K562 (cell line): ENCODE results near the gene NLRP10. TPM values are rescaled to one million over a fixed set of nuclear protein-coding genes. Genes with fewer than 3 reads are reported as not detected.

ENCODE experiments used
- ATAC-seq: fragments of 200-7000 bp; cut with Tn5 transposase; 3 replicates; pipeline ENCODE4 v1.9.1; 2020; ENCODE audit warnings: moderate library complexity
- BruUV-seq: library from RNA; stranded (reverse); fragments of 400-500 nt; replicated peaks from 2 replicates; lab custom pipeline; 2021; lab: Mats Ljungman, UMichigan
- CTCF ChIA-PET: fragments of 300-600 bp; formaldehyde crosslinking; extraction: SDS; loops from one replicate; lab custom pipeline; 2021; ENCODE audit warnings: low intra/inter-chr PET ratio; lab: Yijun Ruan, JAX
- POLR2A ChIA-PET: fragments of 300-600, 350-650 bp; sonication (Branson Sonifier 250); formaldehyde crosslinking; extraction: SDS; loops from one replicate; lab custom pipeline; 2021; ENCODE audit warnings: antibody characterized with exemption, inconsistent platforms; lab: Yijun Ruan, JAX
- DNase-seq, 4 experiments: peaks; one replicate each; pipeline versions ENCODE4 v3.0.0 to v3.0.0-alpha.2; 2011 to 2018; ENCODE audit warnings: low spot score in 3 of 4, mixed read lengths in 3 of 4; ENCODE audit errors: extremely low read depth in 1 of 4
- FAIRE-seq: peaks from 2 replicates; lab custom pipeline; 2011; peaks lifted over from hg19 to GRCh38; lab: Jason Lieb, UNC
- H2AFZ ChIP-seq: 2 replicates; pipeline ENCODE4 v1.6.0; 2011; ENCODE audit warnings: low read depth, low read length, control low read depth, inconsistent platforms
- H3K27ac ChIP-seq: fragments of 200-600 bp; 3 replicates; pipeline ENCODE4 v1.8.0; 2011; ENCODE audit warnings: low read depth, mild to moderate bottlenecking, control low read depth, inconsistent platforms, low read length, moderate library complexity, mixed read lengths; ENCODE audit errors: extremely low read depth
- H3K27me3 ChIP-seq, 2 experiments: fragments of 300-600 bp in 1 of 2; 2 replicates in 1 of 2; 3 replicates in 1 of 2; pipeline versions ENCODE4 v1.6.0 to v1.8.0; 2011; ENCODE audit warnings: inconsistent platforms in 2 of 2, low read length in 2 of 2, mild to moderate bottlenecking in 1 of 2, mixed read lengths in 1 of 2, moderate library complexity in 1 of 2; ENCODE audit not compliant: control insufficient read depth in 2 of 2, insufficient read depth in 2 of 2
- H3K36me3 ChIP-seq: fragments of 300-600 bp; 3 replicates; pipeline ENCODE4 v1.8.0; 2011; ENCODE audit warnings: mild to moderate bottlenecking, low read length, inconsistent platforms; ENCODE audit not compliant: control insufficient read depth, insufficient read depth
- H3K4me1 ChIP-seq, 2 experiments: fragments of 200-600 bp in 1 of 2; replicated peaks in 1 of 2; 2 replicates in 1 of 2; 3 replicates in 1 of 2; pipeline versions ENCODE4 v1.5.1 to v1.8.0; 2011; ENCODE audit warnings: inconsistent platforms in 2 of 2, low read length in 2 of 2, mild to moderate bottlenecking in 1 of 2, mixed read lengths in 1 of 2, moderate library complexity in 1 of 2; ENCODE audit not compliant: control insufficient read depth in 2 of 2, insufficient read depth in 2 of 2
- H3K4me2 ChIP-seq: 2 replicates; pipeline ENCODE4 v1.6.1; 2011; ENCODE audit warnings: low read length, control low read depth, inconsistent platforms, mixed read lengths; ENCODE audit not compliant: insufficient read depth
- H3K4me3 ChIP-seq: fragments of 200-600 bp; sonication (generic), shearing (Covaris generic); 2 replicates; pipeline ENCODE4 v1.5.1; 2016; ENCODE audit warnings: control low read depth, inconsistent platforms
- H3K79me2 ChIP-seq: fragments of 200-600 bp; 3 replicates; pipeline ENCODE4 v1.8.0; 2011; ENCODE audit warnings: low read length, inconsistent platforms; ENCODE audit not compliant: control insufficient read depth, insufficient read depth
- H3K9ac ChIP-seq, 2 experiments: 2 replicates each; pipeline versions ENCODE4 v1.6.0 to v1.6.1; 2011; ENCODE audit warnings: low read depth in 2 of 2, low read length in 2 of 2, control low read depth in 1 of 2, inconsistent platforms in 1 of 2, mild to moderate bottlenecking in 1 of 2, mixed read lengths in 1 of 2; ENCODE audit not compliant: insufficient read depth in 1 of 2
- H3K9me1 ChIP-seq: one replicate; pipeline ENCODE4 v1.6.0; 2011; ENCODE audit warnings: inconsistent platforms, mild to moderate bottlenecking, low read length, moderate library complexity; ENCODE audit not compliant: control insufficient read depth, insufficient read depth
- H3K9me3 ChIP-seq: replicated peaks from 2 replicates; pipeline ENCODE4 v1.5.1; 2011; ENCODE audit warnings: low read depth, low read length, inconsistent platforms; ENCODE audit not compliant: control insufficient read depth, insufficient read depth
- H4K20me1 ChIP-seq: replicated peaks from 2 replicates; pipeline ENCODE4 v1.6.1; 2011; ENCODE audit warnings: low read length, inconsistent platforms, mixed read lengths; ENCODE audit not compliant: control insufficient read depth, insufficient read depth
- BRF1 ChIP-seq: IDR thresholded peaks from 3 replicates; pipeline ENCODE4 v1.6.1; 2011; ENCODE audit warnings: borderline replicate concordance, mild to moderate bottlenecking; ENCODE audit not compliant: insufficient read length; ENCODE audit errors: extremely low read depth
- FOXA3 ChIP-seq, 2 experiments: fragments of 450-650 bp in 1 of 2; sonication (generic) in 1 of 2; formaldehyde crosslinking; IDR thresholded peaks in 1 of 2; conservative IDR thresholded peaks in 1 of 2; 2 replicates each; pipeline versions ENCODE4 v1.4.0 to v1.8.0; 2020 to 2022; ENCODE audit warnings: mild to moderate bottlenecking in 2 of 2, missing genetic modification reagents in 1 of 2
- KLF16 ChIP-seq: IDR thresholded peaks from 2 replicates; pipeline ENCODE4 v1.6.1; 2016; ENCODE audit warnings: antibody characterized with exemption
- MTF1 ChIP-seq: fragments of 250-450 bp; sonication (Bioruptor Pico); IDR thresholded peaks from 2 replicates; pipeline ENCODE4 v1.9.0; 2021; ENCODE audit warnings: moderate library complexity, mild to moderate bottlenecking, inconsistent platforms, borderline replicate concordance
- U2AF1 ChIP-seq: fragments of 200-400 bp; formaldehyde crosslinking; optimal IDR thresholded peaks from 2 replicates; pipeline ENCODE3; 2017; ENCODE audit warnings: mild to moderate bottlenecking, low read depth, low read length, moderate library complexity
- ZNF780A ChIP-seq: fragments of 250-450 bp; sonication (Bioruptor Pico); IDR thresholded peaks from 2 replicates; pipeline ENCODE4 v1.5.0; 2021; ENCODE audit warnings: mild to moderate bottlenecking
- WGBS: fragments of 100-300 bp; shearing (Covaris generic); methylation state at CpG from one replicate; pipeline ENCODE4 v1.1.6; 2016; ENCODE audit warnings: low coverage, mixed read lengths; ENCODE audit not compliant: insufficient coverage; ENCODE audit errors: missing lambda C conversion rate; 5-methylcytosine and 5-hydroxymethylcytosine counted together
- in situ Hi-C: fragments of 300-500 bp; cut with MboI; formaldehyde crosslinking; loops from 4 replicates; pipeline ENCODE4 v1.15.0; 2018; ENCODE audit warnings: inconsistent platforms, mixed read lengths
- intact Hi-C: fragments of 100-400 bp; cut with micrococcal nuclease; formaldehyde crosslinking; loops from 2 replicates; pipeline ENCODE4 v1.14.2; 2022
- polyA plus RNA-seq, 8 experiments: library from polyadenylated mRNA; depleted of rRNA in 4 of 8; stranded (reverse) in 5 of 8; unstranded in 3 of 8; fragments of >200 nt; fragmentation: Nextera tagmentation in 2 of 8; fragmentation: Illumina TruSeq in 1 of 8; extraction: Ambion mirVana in 2 of 8; extraction: Trizol in 1 of 8; gene quantifications; 2 replicates each; pipeline versions ENCODE4 v1.2.1 to v1.2.3, GENCODE V29; 2011 to 2014; ENCODE audit warnings: inconsistent platforms in 1 of 8, missing spikeins in 1 of 8
- small RNA-seq: library from RNA; depleted of rRNA; stranded (forward); fragments of <200 nt; gene quantifications from one replicate; pipeline ENCODE3, GENCODE V24; 2014
- total RNA-seq, 7 experiments: library from RNA; depleted of rRNA in 6 of 7; stranded (reverse); fragments of >200 nt in 6 of 7; fragmentation: Illumina TruSeq in 2 of 7; extraction: Trizol in 2 of 7; gene quantifications; 2 replicates each; pipeline versions ENCODE4 v1.2.1 to v1.2.3, GENCODE V29; 2011 to 2021; ENCODE audit warnings: low replicate concordance in 1 of 7

The NLRP10 gene
- total and polyA plus RNA-seq, 9 of the 15 experiments (the other 6 are each of a cell fraction or from before 2014, with no cell fraction given) = 0.04 to 0.14 (median 0.09) TPM; not detected in 6

- no TSS peak for BruUV-seq
Measured at GRCh38 chr11:7918141-7918540, 47.1 kb downstream of the NLRP10 start.

More at GRCh38 chr11:7918141-7918540, 47.1 kb downstream of the NLRP10 start:
- no peak for ATAC-seq
- H3K9ac ChIP-seq = no peak overlapping the region
- TF ChIP-seq BRF1 (no peak), U2AF1 (no peak), FOXA3 (CRISPR knock-in tag; conservative IDR thresholded peaks at IDR 0.05 in 1 of 2, IDR thresholded peaks at IDR 0.05 in 1 of 2) (no peak), MTF1 (no peak), ZNF780A (CRISPR knock-in tag) (no peak), KLF16 (no peak)
- no peaks in the 10 kb centered on the region for H3K4me1 ChIP-seq
- CTCF ChIA-PET = no interaction called here
- H3K4me3 ChIP-seq = no peak overlapping the region
- intact Hi-C loops (no loop called here), in situ Hi-C loops (no loop called here)
- no peak overlapping the region for H3K27ac ChIP-seq
- POLR2A ChIA-PET = no interaction called here
- H3K79me2 ChIP-seq = no peaks in the 10 kb centered on the region
- no peak for DNase-seq
- FAIRE-seq = no peak
- H4K20me1 ChIP-seq = no peaks in the 10 kb centered on the region
- H3K4me2 ChIP-seq = no peak overlapping the region
- no peaks in the 10 kb centered on the region for H3K9me3 ChIP-seq
- H3K27me3 ChIP-seq = no peaks in the 10 kb centered on the region
- no peaks in the 10 kb centered on the region for H3K36me3 ChIP-seq
- 0% methylated on average over 2 of the region's 2 CpGs for WGBS
- no peak overlapping the region for H2AFZ ChIP-seq
- no peaks in the 10 kb centered on the region for H3K9me1 ChIP-seq

Small RNA genes lying within 50 kb of the gene (small RNA-seq; reads per million reads assigned to genes)
- gene COX6CP5 = not detected

Other genes with a start within 250 kb of the NLRP10 start
- gene OR5P2, start 168.5 kb downstream of the NLRP10 start, total RNA-seq (2014; rRNA removed) = not detected in 2 replicates
- gene OR5P2, start 168.5 kb downstream of the NLRP10 start, total RNA-seq (2014; rRNA removed; fragmentation: Illumina TruSeq; extraction: Trizol) = not detected in 2 replicates
- not detected in 2 replicates for gene OR5P2, start 168.5 kb downstream of the NLRP10 start, total RNA-seq (2015; rRNA removed; fragmentation: Illumina TruSeq; extraction: Trizol)
- gene OR5P2, start 168.5 kb downstream of the NLRP10 start, total RNA-seq (2021) = not detected in 2 replicates
- not detected in 2 replicates for gene OR5P2, start 168.5 kb downstream of the NLRP10 start, polyA plus RNA-seq (2011; rRNA removed)
- gene OR5P2, start 168.5 kb downstream of the NLRP10 start, polyA plus RNA-seq (2014; fragmentation: Illumina TruSeq; extraction: Trizol) = not detected in 2 replicates
- gene OR5P2, start 168.5 kb downstream of the NLRP10 start, polyA plus RNA-seq (2014; fragmentation: Nextera tagmentation; extraction: Ambion mirVana) = not detected
- not detected in 2 replicates for gene OR5P2, start 168.5 kb downstream of the NLRP10 start, polyA plus RNA-seq (2014; rRNA removed)
- gene OR5P3, start 134.6 kb downstream of the NLRP10 start, total RNA-seq (2014; rRNA removed) = not detected in 2 replicates
- gene OR5P3, start 134.6 kb downstream of the NLRP10 start, total RNA-seq (2014; rRNA removed; fragmentation: Illumina TruSeq; extraction: Trizol) = not detected in 2 replicates
- not detected in 2 replicates for gene OR5P3, start 134.6 kb downstream of the NLRP10 start, total RNA-seq (2015; rRNA removed; fragmentation: Illumina TruSeq; extraction: Trizol)
- gene OR5P3, start 134.6 kb downstream of the NLRP10 start, total RNA-seq (2021) = not detected in 2 replicates
- not detected in 2 replicates for gene OR5P3, start 134.6 kb downstream of the NLRP10 start, polyA plus RNA-seq (2011; rRNA removed)
- gene OR5P3, start 134.6 kb downstream of the NLRP10 start, polyA plus RNA-seq (2014; fragmentation: Illumina TruSeq; extraction: Trizol) = not detected in 2 replicates
- gene OR5P3, start 134.6 kb downstream of the NLRP10 start, polyA plus RNA-seq (2014; fragmentation: Nextera tagmentation; extraction: Ambion mirVana) = not detected
- not detected in 2 replicates for gene OR5P3, start 134.6 kb downstream of the NLRP10 start, polyA plus RNA-seq (2014; rRNA removed)
- not detected in 2 replicates for gene OR10A6, start 34.2 kb downstream of the NLRP10 start, total RNA-seq (2014; rRNA removed)
- gene OR10A6, start 34.2 kb downstream of the NLRP10 start, total RNA-seq (2014; rRNA removed; fragmentation: Illumina TruSeq; extraction: Trizol) = not detected in 2 replicates
- not detected in 2 replicates for gene OR10A6, start 34.2 kb downstream of the NLRP10 start, total RNA-seq (2015; rRNA removed; fragmentation: Illumina TruSeq; extraction: Trizol)
- not detected in 2 replicates for gene OR10A6, start 34.2 kb downstream of the NLRP10 start, total RNA-seq (2021)
- gene OR10A6, start 34.2 kb downstream of the NLRP10 start, polyA plus RNA-seq (2011; rRNA removed) = not detected in 2 replicates
- not detected in 2 replicates for gene OR10A6, start 34.2 kb downstream of the NLRP10 start, polyA plus RNA-seq (2014; fragmentation: Illumina TruSeq; extraction: Trizol)
- not detected for gene OR10A6, start 34.2 kb downstream of the NLRP10 start, polyA plus RNA-seq (2014; fragmentation: Nextera tagmentation; extraction: Ambion mirVana)
- not detected in 2 replicates for gene OR10A6, start 34.2 kb downstream of the NLRP10 start, polyA plus RNA-seq (2014; rRNA removed)
- gene OR10A3, start 23.7 kb downstream of the NLRP10 start, total RNA-seq (2014; rRNA removed) = not detected in 2 replicates
- not detected in 2 replicates for gene OR10A3, start 23.7 kb downstream of the NLRP10 start, total RNA-seq (2014; rRNA removed; fragmentation: Illumina TruSeq; extraction: Trizol)
- not detected in 2 replicates for gene OR10A3, start 23.7 kb downstream of the NLRP10 start, total RNA-seq (2015; rRNA removed; fragmentation: Illumina TruSeq; extraction: Trizol)
- not detected in 2 replicates for gene OR10A3, start 23.7 kb downstream of the NLRP10 start, total RNA-seq (2021)
- gene OR10A3, start 23.7 kb downstream of the NLRP10 start, polyA plus RNA-seq (2011; rRNA removed) = not detected in 2 replicates
- gene OR10A3, start 23.7 kb downstream of the NLRP10 start, polyA plus RNA-seq (2014; fragmentation: Illumina TruSeq; extraction: Trizol) = not detected in 2 replicates
- not detected for gene OR10A3, start 23.7 kb downstream of the NLRP10 start, polyA plus RNA-seq (2014; fragmentation: Nextera tagmentation; extraction: Ambion mirVana)
- not detected in 2 replicates for gene OR10A3, start 23.7 kb downstream of the NLRP10 start, polyA plus RNA-seq (2014; rRNA removed)
- 189 and 258 TPM in 2 replicates for gene EIF3F, start 21.9 kb upstream of the NLRP10 start, total RNA-seq (2014; rRNA removed)
- 168 and 174 TPM in 2 replicates for gene EIF3F, start 21.9 kb upstream of the NLRP10 start, total RNA-seq (2014; rRNA removed; fragmentation: Illumina TruSeq; extraction: Trizol)
- 135 and 137 TPM in 2 replicates for gene EIF3F, start 21.9 kb upstream of the NLRP10 start, total RNA-seq (2015; rRNA removed; fragmentation: Illumina TruSeq; extraction: Trizol)
- gene EIF3F, start 21.9 kb upstream of the NLRP10 start, total RNA-seq (2021) = 254 and 259 TPM in 2 replicates
- gene EIF3F, start 21.9 kb upstream of the NLRP10 start, polyA plus RNA-seq (2011; rRNA removed) = 68.6 and 86.1 TPM in 2 replicates
- gene EIF3F, start 21.9 kb upstream of the NLRP10 start, polyA plus RNA-seq (2014; fragmentation: Illumina TruSeq; extraction: Trizol) = 232 and 237 TPM in 2 replicates
- 10 to 100 TPM; 50.1 to 59.7 TPM for gene EIF3F, start 21.9 kb upstream of the NLRP10 start, polyA plus RNA-seq (2014; fragmentation: Nextera tagmentation; extraction: Ambion mirVana)
- 92.3 and 114 TPM in 2 replicates for gene EIF3F, start 21.9 kb upstream of the NLRP10 start, polyA plus RNA-seq (2014; rRNA removed)
- not detected in 2 replicates for gene TUB, start 115.8 kb upstream of the NLRP10 start, total RNA-seq (2014; rRNA removed)
- gene TUB, start 115.8 kb upstream of the NLRP10 start, total RNA-seq (2014; rRNA removed; fragmentation: Illumina TruSeq; extraction: Trizol) = not detected in 2 replicates
- not detected in 2 replicates for gene TUB, start 115.8 kb upstream of the NLRP10 start, total RNA-seq (2015; rRNA removed; fragmentation: Illumina TruSeq; extraction: Trizol)
- gene TUB, start 115.8 kb upstream of the NLRP10 start, total RNA-seq (2021) = not detected in 2 replicates
- gene TUB, start 115.8 kb upstream of the NLRP10 start, polyA plus RNA-seq (2011; rRNA removed) = not detected in 2 replicates
- not detected in 2 replicates for gene TUB, start 115.8 kb upstream of the NLRP10 start, polyA plus RNA-seq (2014; fragmentation: Illumina TruSeq; extraction: Trizol)
- gene TUB, start 115.8 kb upstream of the NLRP10 start, polyA plus RNA-seq (2014; fragmentation: Nextera tagmentation; extraction: Ambion mirVana) = not detected
- not detected in 2 replicates for gene TUB, start 115.8 kb upstream of the NLRP10 start, polyA plus RNA-seq (2014; rRNA removed)
- gene RIC3, start 203.6 kb upstream of the NLRP10 start, total RNA-seq (2014; rRNA removed) = not detected in 2 replicates
- 0.29 TPM in 1 of 2 replicates, not detected in the other for gene RIC3, start 203.6 kb upstream of the NLRP10 start, total RNA-seq (2014; rRNA removed; fragmentation: Illumina TruSeq; extraction: Trizol)
- gene RIC3, start 203.6 kb upstream of the NLRP10 start, total RNA-seq (2015; rRNA removed; fragmentation: Illumina TruSeq; extraction: Trizol) = not detected in 2 replicates
- gene RIC3, start 203.6 kb upstream of the NLRP10 start, total RNA-seq (2021) = 0.11 and 0.16 TPM in 2 replicates
- 0.03 TPM in 2 replicates for gene RIC3, start 203.6 kb upstream of the NLRP10 start, polyA plus RNA-seq (2011; rRNA removed)
- not detected in 2 replicates for gene RIC3, start 203.6 kb upstream of the NLRP10 start, polyA plus RNA-seq (2014; fragmentation: Illumina TruSeq; extraction: Trizol)
- gene RIC3, start 203.6 kb upstream of the NLRP10 start, polyA plus RNA-seq (2014; fragmentation: Nextera tagmentation; extraction: Ambion mirVana) = under 1 TPM; 0.03 to 0.14 TPM
- gene RIC3, start 203.6 kb upstream of the NLRP10 start, polyA plus RNA-seq (2014; rRNA removed) = 0.05 and 0.07 TPM in 2 replicates